Ectodermal cell (in vitro differentiated cells): ENCODE results near the gene KNOP1.
A peak's percentile ranks its signal among the peaks of the same experiment; 100 is the strongest.

Source experiments
- H3K27ac ChIP-seq: 2 replicates; pipeline ENCODE4 v1.7.0; 2013; ENCODE audit warnings: mild to moderate bottlenecking, low read depth, low read length; ENCODE audit not compliant: insufficient read depth, poor library complexity, severe bottlenecking
- H3K27me3 ChIP-seq: 2 replicates; pipeline ENCODE4 v1.7.0; 2013; ENCODE audit warnings: mild to moderate bottlenecking, low read length; ENCODE audit not compliant: insufficient read depth, control insufficient read depth, poor library complexity, severe bottlenecking
- H3K36me3 ChIP-seq: one replicate; pipeline ENCODE4 v1.7.0; 2013; ENCODE audit warnings: low read length; ENCODE audit not compliant: control insufficient read depth, insufficient read depth
- H3K4me1 ChIP-seq: one replicate; pipeline ENCODE4 v1.7.0; 2013; ENCODE audit warnings: low read length; ENCODE audit not compliant: control insufficient read depth, insufficient read depth
- H3K4me3 ChIP-seq: 2 replicates; pipeline ENCODE4 v1.7.0; 2013; ENCODE audit warnings: low read depth, low read length, control low read depth; ENCODE audit not compliant: insufficient read depth
- H3K9me3 ChIP-seq: 2 replicates; pipeline ENCODE4 v1.7.0; 2013; ENCODE audit warnings: mild to moderate bottlenecking, low read length, moderate library complexity; ENCODE audit not compliant: control insufficient read depth
- WGBS, 2 experiments: methylation state at CpG; one replicate each; pipeline ENCODE4 v1.1.7; 2013; ENCODE audit warnings: missing lambda C conversion rate in 2 of 2; 5-methylcytosine and 5-hydroxymethylcytosine counted together

The KNOP1 gene

DNA sequence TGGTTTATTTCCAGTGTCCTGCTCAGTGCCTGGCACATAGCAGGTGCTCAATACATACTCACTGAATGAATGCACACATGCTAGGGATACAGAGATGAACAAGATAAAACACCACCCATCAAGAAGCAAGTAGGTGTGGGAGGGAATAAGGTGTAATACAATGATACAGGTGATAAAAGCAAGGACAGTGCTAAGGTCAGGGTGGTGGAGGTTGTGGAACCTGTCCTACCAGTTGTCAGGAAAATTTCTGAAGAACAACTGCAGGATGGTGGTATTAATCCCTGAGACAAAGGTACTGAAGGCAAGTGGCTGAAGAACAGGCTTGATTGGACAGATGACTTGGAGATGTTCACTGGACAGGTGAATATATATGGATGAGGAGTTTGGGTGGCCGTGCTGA, 1.8 kb downstream of the KNOP1 start:
- Histone ChIP-seq H3K4me1 (peaks cover 16% of the 10 kb centered on the region), H3K9me3 (no peaks in the 10 kb centered on the region), H3K4me3 (peak overlapping the region; percentile 8), H3K27me3 (no peaks in the 10 kb centered on the region), H3K36me3 (peaks cover 20% of the 10 kb centered on the region), H3K27ac (no peak overlapping the region)
- WGBS, 2 experiments = 86 to 93% methylated on average over 1 of the region's 1 CpG

DNA sequence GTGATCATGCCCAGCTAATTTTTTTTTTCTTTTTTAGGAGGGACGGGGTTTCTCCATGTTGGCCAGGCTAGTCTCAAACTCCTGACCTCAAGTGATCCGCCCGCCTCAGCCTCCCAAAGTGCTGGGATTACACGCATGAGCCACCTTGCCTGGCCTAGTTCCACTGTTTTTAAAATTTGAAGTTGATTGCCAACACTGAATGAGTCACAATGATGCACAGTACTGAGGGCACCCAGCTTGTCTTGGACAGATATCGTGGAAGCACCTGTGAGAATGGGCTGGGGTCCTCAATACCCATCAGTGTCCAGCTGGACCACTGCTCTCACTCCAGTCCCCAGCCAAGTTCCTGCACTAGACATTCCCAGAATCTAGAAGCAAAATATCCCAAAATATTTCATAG, 2.5 kb downstream of the KNOP1 start:
- no peak overlapping the region for H3K4me3 ChIP-seq
- H3K9me3 ChIP-seq = no peaks in the 10 kb centered on the region
- 92 to 96% methylated on average over 5 of the region's 5 CpGs for WGBS, 2 experiments
- H3K27me3 ChIP-seq = no peaks in the 10 kb centered on the region
- H3K36me3 ChIP-seq = peaks cover 20% of the 10 kb centered on the region
- peaks cover 22% of the 10 kb centered on the region for H3K4me1 ChIP-seq
- no peak overlapping the region for H3K27ac ChIP-seq

DNA sequence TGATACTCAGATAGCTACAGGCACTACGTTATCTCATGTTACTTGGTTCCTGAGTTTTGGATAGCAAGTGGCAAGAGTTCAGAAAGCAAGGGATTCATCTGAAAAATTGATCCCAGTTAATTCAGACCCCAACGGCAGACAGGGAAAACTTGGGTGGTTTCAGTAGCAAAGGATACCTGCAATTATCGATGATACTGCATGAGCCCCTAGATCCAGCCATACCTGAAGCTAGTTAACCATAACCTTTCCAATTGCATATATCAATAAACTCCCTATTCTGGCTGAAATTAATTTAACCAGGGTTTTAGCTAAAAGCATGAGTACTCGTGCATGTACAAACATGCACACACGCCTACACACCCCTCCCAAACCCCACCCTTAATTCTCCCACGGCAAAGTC, 4.3 kb downstream of the KNOP1 start:
- peaks cover 33% of the 10 kb centered on the region for H3K4me1 ChIP-seq
- peaks cover 20% of the 10 kb centered on the region for H3K36me3 ChIP-seq
- no peak overlapping the region for H3K27ac ChIP-seq
- WGBS, 2 experiments = 93 to 96% methylated on average over 6 of the region's 6 CpGs
- no peaks in the 10 kb centered on the region for H3K9me3 ChIP-seq
- H3K27me3 ChIP-seq = no peaks in the 10 kb centered on the region
- H3K4me3 ChIP-seq = no peak overlapping the region

DNA sequence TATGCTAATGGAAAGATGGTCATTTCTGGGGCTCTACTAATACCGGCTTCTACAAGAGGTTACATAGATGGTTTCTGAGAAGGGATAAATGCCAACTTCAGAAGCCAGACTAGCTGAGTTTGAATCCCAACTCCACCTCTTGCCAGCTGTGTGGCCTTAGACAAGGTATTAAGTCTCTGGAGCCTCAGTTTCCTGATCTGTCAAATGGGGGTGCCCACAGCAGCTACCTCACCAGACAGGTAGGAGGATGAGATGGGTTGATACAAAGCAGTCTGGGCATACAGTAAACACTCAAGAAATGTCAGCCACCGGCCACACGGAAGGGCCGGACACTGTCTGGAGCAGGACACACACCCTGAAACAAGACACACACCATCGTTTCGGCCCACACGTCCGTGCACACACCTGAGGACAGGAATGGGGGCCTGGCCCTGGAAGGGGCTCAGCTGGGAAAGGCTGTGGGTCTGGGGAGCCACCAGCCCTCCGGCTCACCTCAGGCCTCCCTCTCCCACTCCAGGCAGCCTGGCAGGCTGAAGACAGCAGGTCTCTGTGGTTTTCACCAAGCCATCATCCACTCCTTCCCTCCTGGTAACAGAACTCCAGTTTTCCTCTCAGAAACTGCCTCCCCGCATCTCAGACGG, 5.5 kb downstream of the KNOP1 start:
- Histone ChIP-seq H3K4me3 (no peak overlapping the region), H3K9me3 (no peaks in the 10 kb centered on the region), H3K4me1 (peaks cover 40% of the 10 kb centered on the region), H3K27me3 (no peaks in the 10 kb centered on the region), H3K36me3 (peaks cover 20% of the 10 kb centered on the region), H3K27ac (no peak overlapping the region)
- WGBS, 2 experiments = 92 to 93% methylated on average over 11 of the region's 11 CpGs

DNA sequence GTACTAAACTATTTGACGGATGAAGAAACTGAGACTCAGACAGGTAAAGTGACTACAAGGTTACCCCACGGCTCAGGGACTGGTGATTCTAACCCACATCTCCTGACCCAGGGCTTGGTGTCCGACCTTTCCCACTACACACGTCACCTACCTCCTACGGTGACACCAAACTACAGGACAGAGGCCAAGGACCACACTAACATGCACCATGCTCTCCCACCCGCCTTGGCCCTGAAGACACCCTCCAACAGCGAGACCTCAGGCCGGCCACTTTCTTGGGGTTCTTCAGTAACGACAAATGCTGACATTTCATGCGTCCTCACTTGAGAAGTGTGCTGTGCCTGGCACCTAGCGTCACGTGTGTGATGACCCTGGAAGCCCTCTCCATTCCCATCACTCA, 6.4 kb downstream of the KNOP1 start:
- H3K36me3 ChIP-seq = peaks cover 20% of the 10 kb centered on the region
- H3K27me3 ChIP-seq = no peaks in the 10 kb centered on the region
- peaks cover 40% of the 10 kb centered on the region for H3K4me1 ChIP-seq
- H3K4me3 ChIP-seq = no peak overlapping the region
- H3K27ac ChIP-seq = no peak overlapping the region
- H3K9me3 ChIP-seq = no peaks in the 10 kb centered on the region
- WGBS, 2 experiments = 94 to 95% methylated on average over 12 of the region's 12 CpGs

DNA sequence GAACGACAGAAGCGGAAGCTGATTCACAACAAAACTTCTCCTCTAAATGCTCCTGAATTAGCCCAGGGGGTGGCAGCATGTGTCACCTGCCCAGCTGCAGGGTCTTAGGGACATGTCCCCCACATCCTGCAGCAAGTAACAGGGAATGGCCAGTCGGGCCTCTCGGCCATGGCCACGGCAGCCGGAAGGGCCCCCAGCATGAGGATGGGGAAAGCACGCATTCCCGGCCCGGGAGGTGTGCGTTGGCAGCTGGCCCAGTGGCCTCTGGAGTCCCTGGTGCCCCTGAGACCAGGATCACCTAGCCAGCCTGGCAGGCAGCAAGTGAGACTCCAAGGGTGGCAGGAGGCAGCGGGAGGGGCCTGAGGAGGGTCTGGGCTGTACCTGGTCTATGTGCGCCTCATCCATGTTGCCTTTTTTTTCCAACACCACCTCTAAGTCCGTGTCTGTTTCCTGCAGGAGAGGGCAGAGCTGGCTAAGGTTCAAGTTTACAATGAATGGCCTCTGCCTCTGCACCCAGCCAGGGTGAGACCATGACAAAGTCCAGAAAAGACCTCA, 7.0 kb downstream of the KNOP1 start:
- H3K27ac ChIP-seq = no peak overlapping the region
- peaks cover 34% of the 10 kb centered on the region for H3K4me1 ChIP-seq
- 78 to 81% methylated on average over 13 of the region's 13 CpGs for WGBS, 2 experiments
- H3K36me3 ChIP-seq = peaks cover 20% of the 10 kb centered on the region
- no peaks in the 10 kb centered on the region for H3K9me3 ChIP-seq
- no peaks in the 10 kb centered on the region for H3K27me3 ChIP-seq
- no peak overlapping the region for H3K4me3 ChIP-seq

DNA sequence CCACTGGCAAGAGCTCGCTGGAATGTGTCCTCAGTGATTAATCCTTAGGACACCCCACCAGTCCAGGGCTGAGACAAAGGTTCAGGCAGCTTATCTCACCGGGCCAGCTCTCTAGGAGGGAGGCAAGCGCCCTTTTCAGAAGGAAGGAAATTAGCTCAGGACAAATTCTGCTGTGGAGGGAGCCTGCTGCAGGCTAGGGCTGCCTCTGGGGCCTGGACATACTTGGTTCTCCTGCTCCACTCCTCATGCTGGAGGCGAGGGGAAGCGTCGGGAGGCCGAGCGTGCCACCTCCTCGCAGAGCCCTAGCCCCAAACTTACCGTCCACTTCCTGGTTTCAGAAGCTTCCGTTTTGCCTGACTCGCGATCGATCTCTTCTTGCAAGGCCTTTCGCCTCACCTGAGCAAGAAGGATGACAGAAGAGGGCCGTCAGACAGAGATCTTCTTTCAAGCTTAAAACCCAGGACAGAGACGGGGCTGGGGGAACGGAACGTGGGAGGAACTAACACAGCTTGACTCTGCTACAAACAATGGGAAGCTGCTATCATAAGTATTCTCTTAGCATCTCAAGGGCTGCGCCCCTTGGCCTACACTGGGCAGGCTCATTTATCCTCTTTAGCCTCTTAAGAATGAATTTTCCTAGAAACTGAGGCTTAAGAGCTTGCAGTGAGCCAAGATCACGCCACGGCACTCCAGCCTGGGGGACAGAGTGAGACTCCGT, 7.7 kb downstream of the KNOP1 start:
- Histone ChIP-seq H3K4me3 (no peak overlapping the region), H3K27me3 (no peaks in the 10 kb centered on the region), H3K27ac (peak overlapping the region; percentile 22), H3K9me3 (no peaks in the 10 kb centered on the region), H3K36me3 (peaks cover 25% of the 10 kb centered on the region), H3K4me1 (peaks cover 32% of the 10 kb centered on the region)
- whole genome bisulfite sequencing, 2 experiments = 52 to 61% methylated on average over 23 of the region's 23 CpGs

DNA sequence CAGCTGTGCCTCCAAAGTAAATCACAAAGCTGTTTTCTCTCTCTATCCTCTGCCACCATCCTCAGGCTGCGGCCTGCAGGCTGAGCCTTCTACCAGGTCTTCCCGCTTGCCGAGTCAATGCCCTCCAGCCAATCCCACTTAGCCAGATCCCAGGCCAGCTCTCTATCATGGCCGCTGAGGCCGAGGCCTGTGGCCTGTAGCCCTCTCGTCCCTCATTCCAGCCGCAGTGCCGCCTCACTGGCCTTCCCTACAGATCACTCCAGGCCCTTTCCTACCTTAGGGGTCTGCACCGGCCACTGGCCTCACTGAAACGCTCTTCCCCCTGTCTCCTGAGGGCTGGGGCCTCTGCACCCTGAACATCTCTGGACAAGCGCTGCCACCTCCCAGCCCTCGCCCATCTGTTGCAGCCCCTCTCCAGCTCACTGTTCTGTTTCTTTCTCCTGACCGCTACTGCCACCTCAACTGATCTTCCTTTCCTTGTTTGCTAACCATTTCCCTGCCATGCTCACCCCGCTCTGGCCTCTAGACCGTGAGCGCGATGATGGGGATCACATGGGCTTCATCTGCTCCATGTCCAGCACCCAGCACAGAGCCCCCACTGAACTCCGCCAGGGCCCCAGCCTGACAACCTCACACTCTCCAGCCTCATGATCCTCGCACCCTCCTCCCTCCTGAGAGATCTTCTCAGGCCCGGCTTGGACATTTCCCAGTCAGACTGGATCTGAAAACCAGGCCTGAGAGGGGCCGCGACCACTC, 8.5 kb downstream of the KNOP1 start:
- 90 to 92% methylated on average over 22 of the region's 22 CpGs for WGBS, 2 experiments
- no peak overlapping the region for H3K4me3 ChIP-seq
- H3K4me1 ChIP-seq = peaks cover 32% of the 10 kb centered on the region
- H3K27ac ChIP-seq = no peak overlapping the region
- H3K9me3 ChIP-seq = no peaks in the 10 kb centered on the region
- H3K27me3 ChIP-seq = no peaks in the 10 kb centered on the region
- peaks cover 29% of the 10 kb centered on the region for H3K36me3 ChIP-seq

DNA sequence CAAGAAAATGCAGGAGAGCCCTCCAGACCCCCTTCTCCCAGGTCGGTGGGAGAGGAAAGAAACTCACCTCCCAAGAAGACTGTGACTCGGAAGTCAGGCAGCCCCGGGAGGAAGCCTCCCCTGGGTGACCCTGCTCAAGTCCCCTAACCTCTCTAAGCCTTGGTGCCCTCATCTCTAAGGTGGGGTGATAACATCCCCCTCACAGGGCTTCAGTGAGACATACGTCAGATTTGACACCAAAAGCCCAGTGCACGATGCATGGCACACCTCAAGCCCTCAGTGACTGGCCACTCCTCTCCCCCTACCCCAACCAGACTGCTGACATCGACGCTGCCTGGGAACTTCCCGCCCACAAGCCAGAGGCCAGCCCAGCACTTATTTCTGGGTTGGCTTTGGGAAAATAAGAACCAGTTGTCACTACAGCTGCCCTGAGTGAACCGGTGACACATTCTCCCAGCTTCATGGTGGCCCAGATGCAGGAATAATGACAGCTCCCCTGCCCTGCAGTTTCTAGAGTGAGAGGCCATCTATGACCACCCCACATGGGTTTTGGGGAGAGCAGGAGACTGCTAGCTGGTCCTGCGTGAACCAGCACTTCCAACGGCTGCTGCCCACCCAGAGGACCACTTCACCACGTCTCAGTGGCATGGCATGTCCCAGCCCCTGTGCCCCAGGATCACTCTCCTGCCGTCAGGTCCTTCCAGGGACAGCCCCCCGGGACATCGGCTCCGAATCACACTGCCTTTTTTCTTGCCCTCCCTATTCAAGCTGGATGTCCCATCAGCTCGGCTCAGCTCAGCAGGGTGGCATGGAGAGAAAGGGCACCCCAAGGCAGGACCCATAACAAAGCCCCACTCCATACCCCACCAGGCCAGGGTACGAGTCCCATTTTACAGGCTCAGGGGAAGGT, 9.5 kb downstream of the KNOP1 start:
- H3K4me1 ChIP-seq = peaks cover 32% of the 10 kb centered on the region
- H3K27me3 ChIP-seq = no peaks in the 10 kb centered on the region
- H3K9me3 ChIP-seq = no peaks in the 10 kb centered on the region
- peaks cover 29% of the 10 kb centered on the region for H3K36me3 ChIP-seq
- H3K4me3 ChIP-seq = no peak overlapping the region
- H3K27ac ChIP-seq = no peak overlapping the region
- 70 to 76% methylated on average over 18 of the region's 18 CpGs for WGBS, 2 experiments
